HEK293T (cell line): ENCODE data around the gene LST1.

ENCODE experiments used
- CTCF ChIA-PET: fragments of 350-600 bp; formaldehyde crosslinking; extraction: SDS; loops from one replicate; lab custom pipeline; 2021; ENCODE audit warnings: antibody characterized with exemption, inconsistent platforms; lab: Yijun Ruan, JAX
- POLR2A ChIA-PET: fragments of 350-600 bp; formaldehyde crosslinking; extraction: SDS; loops from one replicate; lab custom pipeline; 2020; ENCODE audit warnings: antibody characterized with exemption, inconsistent platforms; lab: Yijun Ruan, JAX
- DNase-seq: peaks from one replicate; pipeline ENCODE4 v3.0.0; 2012; ENCODE audit warnings: mixed read lengths; ENCODE audit errors: extremely low spot score
- ARNT ChIP-seq: fragments of 450-650 bp; IDR thresholded peaks from 2 replicates; pipeline ENCODE4 v1.6.1; 2017; ENCODE audit warnings: mild to moderate bottlenecking
- BHLHE40 ChIP-seq: fragments of 450-650 bp; IDR thresholded peaks from 2 replicates; pipeline ENCODE4 v1.6.1; 2016; ENCODE audit warnings: mild to moderate bottlenecking, moderate library complexity, borderline replicate concordance
- CTBP1 ChIP-seq: fragments of 450-650 bp; IDR thresholded peaks from 2 replicates; pipeline ENCODE4 v1.6.1; 2016; ENCODE audit warnings: borderline replicate concordance
- ELF4 ChIP-seq: fragments of 450-650 bp; IDR thresholded peaks from 2 replicates; pipeline ENCODE4 v1.6.1; 2017; ENCODE audit warnings: antibody characterized with exemption
- FOXA1 ChIP-seq: fragments of 450-650 bp; IDR thresholded peaks from 2 replicates; pipeline ENCODE4 v1.6.1; 2016; ENCODE audit warnings: mild to moderate bottlenecking
- FOXK2 ChIP-seq: fragments of 450-650 bp; IDR thresholded peaks from 2 replicates; pipeline ENCODE4 v1.6.1; 2016; ENCODE audit warnings: mild to moderate bottlenecking
- FOXM1 ChIP-seq: fragments of 450-650 bp; IDR thresholded peaks from 2 replicates; pipeline ENCODE4 v1.6.1; 2017; ENCODE audit warnings: mild to moderate bottlenecking, borderline replicate concordance
- HDGF ChIP-seq: fragments of 450-650 bp; IDR thresholded peaks from 2 replicates; pipeline ENCODE4 v1.6.1; 2017; ENCODE audit warnings: antibody characterized with exemption, borderline replicate concordance
- L3MBTL2 ChIP-seq: fragments of 450-650 bp; conservative IDR thresholded peaks from 2 replicates; pipeline ENCODE4 v1.6.1; 2016; ENCODE audit warnings: mild to moderate bottlenecking
- LEF1 ChIP-seq: fragments of 450-650 bp; IDR thresholded peaks from 2 replicates; pipeline ENCODE4 v1.6.1; 2017; ENCODE audit warnings: mild to moderate bottlenecking, borderline replicate concordance
- NFRKB ChIP-seq: fragments of 450-650 bp; IDR thresholded peaks from 2 replicates; pipeline ENCODE4 v1.6.1; 2016; ENCODE audit warnings: mild to moderate bottlenecking, moderate library complexity
- PKNOX1 ChIP-seq: fragments of 450-650 bp; IDR thresholded peaks from 2 replicates; pipeline ENCODE4 v1.6.1; 2016
- SP1 ChIP-seq: fragments of 450-650 bp; IDR thresholded peaks from 2 replicates; pipeline ENCODE4 v1.6.1; 2017
- SUZ12 ChIP-seq: fragments of 450-650 bp; IDR thresholded peaks from 2 replicates; pipeline ENCODE4 v1.6.1; 2016; ENCODE audit warnings: mild to moderate bottlenecking
- TARDBP ChIP-seq: fragments of 450-650 bp; IDR thresholded peaks from 2 replicates; pipeline ENCODE4 v1.6.1; 2016
- ZNF384 ChIP-seq: fragments of 450-650 bp; IDR thresholded peaks from 2 replicates; pipeline ENCODE4 v1.6.1; 2016

Gene LST1

DNA sequence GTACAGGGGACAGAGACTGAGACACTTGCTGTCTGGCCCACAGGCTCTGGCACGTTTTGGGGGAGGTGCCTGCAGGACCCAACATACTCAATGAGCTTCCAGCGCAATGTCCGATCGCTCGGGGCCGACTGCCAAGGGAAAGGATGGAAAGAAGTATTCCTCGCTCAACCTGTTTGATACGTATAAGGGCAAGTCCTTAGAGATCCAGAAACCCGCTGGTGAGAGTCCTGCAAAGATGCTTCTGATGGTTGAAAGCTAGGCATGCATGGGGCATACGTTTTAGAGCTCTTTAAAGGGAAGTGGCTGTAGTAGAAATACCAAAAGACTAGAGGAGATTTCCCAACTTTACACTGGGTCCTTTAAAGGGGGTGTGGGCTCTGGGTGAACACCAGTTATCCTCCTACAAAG is 36.6 kb downstream of the LST1 start:
- POLR2A ChIA-PET = interaction anchor here (0.8 to 3.3 kb wide), 10 partner anchors 10 to 184 kb away, joined by 3 to 24 read pairs (median 7); partner anchors contain the start of genes ATP6V1G2, BAG6, C6orf47 and DDX39B

DNA sequence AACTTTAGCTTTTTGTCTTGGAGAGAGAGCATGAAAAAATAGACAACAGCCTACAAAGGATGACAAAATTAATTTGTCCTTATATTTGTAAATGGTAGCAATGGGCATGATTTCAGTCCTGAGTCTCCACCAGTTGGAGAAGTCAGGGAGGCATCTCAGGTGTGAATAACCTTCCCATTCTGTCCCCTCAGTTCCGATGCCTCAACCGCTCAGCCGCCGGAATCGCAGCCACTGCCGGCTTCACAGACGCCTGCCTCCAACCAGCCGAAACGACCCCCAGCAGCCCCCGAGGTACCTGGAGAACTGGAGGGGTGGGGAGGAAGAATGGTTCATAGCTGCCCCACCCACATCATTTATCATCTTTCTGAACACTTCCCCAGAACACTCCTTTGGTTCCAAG is 38.0 kb downstream of the LST1 start:
- ChIA-PET CTCF (no interaction called here), POLR2A (interaction anchor here (2.3 kb wide), 1 partner anchor 14 kb away, joined by 6 read pairs; no protein-coding TSS in a partner anchor)
- DNase-seq = no peak
- TF ChIP-seq TARDBP = no peak
- no peak for TF ChIP-seq ARNT
- TF ChIP-seq FOXM1 = no peak
- TF ChIP-seq ZNF384 = no peak
- no peak for TF ChIP-seq SP1
- no peak for TF ChIP-seq CTBP1
- TF ChIP-seq BHLHE40 = no peak
- TF ChIP-seq NFRKB = no peak
- TF ChIP-seq L3MBTL2 = no peak
- no peak for TF ChIP-seq ELF4
- no peak for TF ChIP-seq FOXK2
- TF ChIP-seq PKNOX1 = no peak
- no peak for TF ChIP-seq LEF1
- no peak for TF ChIP-seq FOXA1
- TF ChIP-seq SUZ12 = no peak
- TF ChIP-seq HDGF = no peak

More for the DNA sequence above, 36.6 kb downstream of the LST1 start:
- no peak for TF ChIP-seq TARDBP
- TF ChIP-seq ZNF384 = no peak
- TF ChIP-seq ARNT = no peak
- TF ChIP-seq HDGF = no peak
- CTCF ChIA-PET = interaction anchor here (0.7 to 1.1 kb wide), 2 partner anchors 38 to 76 kb away, joined by 3 to 4 read pairs; partner anchors contain the start of genes ATP6V1G2 and C6orf47
- no peak for DNase-seq

GRCh38 chr6:31626952-31627351 is 40.9 kb downstream of the LST1 start:
- no peak for DNase-seq
- ChIA-PET POLR2A (interaction anchor here (0.6 kb wide), 1 partner anchor 26 kb away, joined by 3 read pairs; the partner anchor contains the start of gene BAG6), CTCF (no interaction called here)
- TF ChIP-seq L3MBTL2 (no peak), FOXA1 (no peak), PKNOX1 (no peak), FOXK2 (no peak), ZNF384 (no peak), LEF1 (no peak), ELF4 (no peak), CTBP1 (no peak), ARNT (no peak), HDGF (no peak), NFRKB (no peak), FOXM1 (no peak), TARDBP (no peak), BHLHE40 (no peak), SP1 (no peak), SUZ12 (no peak)

GRCh38 chr6:31627690-31628287 is 41.7 kb downstream of the LST1 start:
- no peak for DNase-seq
- CTCF ChIA-PET = no interaction called here
- TF ChIP-seq LEF1 = no peak
- TF ChIP-seq BHLHE40 = no peak
- TF ChIP-seq ZNF384 = no peak
- TF ChIP-seq FOXA1 = no peak
- no peak for TF ChIP-seq ARNT
- no peak for TF ChIP-seq ELF4
- no peak for TF ChIP-seq NFRKB
- TF ChIP-seq FOXM1 = no peak
- TF ChIP-seq HDGF = no peak
- POLR2A ChIA-PET = interaction anchor here (1.1 to 1.3 kb wide), 2 partner anchors 9 to 10 kb away, joined by 3 read pairs; no protein-coding TSS in a partner anchor

GRCh38 chr6:31629014-31629413 is 42.9 kb downstream of the LST1 start:
- ChIA-PET POLR2A (interaction anchor here (1.0 to 1.7 kb wide), 3 partner anchors 10 to 23 kb away, joined by 3 to 6 read pairs (median 3); partner anchors contain the start of gene BAG6), CTCF (interaction anchor here (0.6 kb wide), 1 partner anchor 9 kb away, joined by 3 read pairs; no protein-coding TSS in a partner anchor)
- TF ChIP-seq HDGF = no peak
- no peak for TF ChIP-seq CTBP1
- no peak for TF ChIP-seq SP1
- no peak for TF ChIP-seq ELF4
- DNase-seq = no peak

DNA sequence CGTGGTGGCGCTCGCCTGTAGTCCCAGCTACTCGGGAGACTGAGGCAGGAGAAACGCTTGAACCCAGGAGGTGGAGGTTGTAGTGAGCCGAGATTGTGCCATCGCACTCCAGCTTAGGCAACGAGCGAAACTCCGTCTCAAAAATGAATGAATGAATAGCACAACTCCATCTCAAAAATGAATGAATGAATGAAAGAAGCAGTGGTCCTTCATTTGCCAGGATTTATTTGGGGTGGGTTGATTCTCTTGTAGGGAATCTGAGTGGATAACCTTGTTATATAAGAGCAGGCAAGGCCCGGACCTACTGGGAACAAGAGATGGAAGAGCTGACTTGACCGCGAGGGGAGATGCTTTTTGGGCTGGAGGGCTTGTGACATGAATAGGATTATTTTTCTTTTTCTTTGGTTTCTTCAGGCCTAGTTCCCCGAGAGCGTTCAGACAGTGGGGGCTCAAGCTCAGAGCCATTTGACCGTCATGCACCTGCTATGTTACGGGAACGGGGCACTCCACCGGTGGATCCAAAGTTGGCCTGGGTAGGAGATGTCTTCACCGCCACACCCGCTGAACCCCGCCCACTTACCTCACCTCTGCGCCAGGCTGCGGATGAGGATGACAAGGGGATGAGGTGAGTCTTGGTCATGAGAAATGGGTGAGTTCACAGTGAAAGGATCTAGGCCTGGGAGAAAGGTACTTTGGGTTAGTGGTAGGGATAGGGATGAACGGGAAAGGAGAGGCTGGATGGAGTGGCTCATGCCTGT is 44.3 kb downstream of the LST1 start:
- CTCF ChIA-PET = interaction anchor here (0.6 kb wide), 1 partner anchor 142 kb away, joined by 5 read pairs; no protein-coding TSS in a partner anchor
- POLR2A ChIA-PET = interaction anchor here (1.3 to 1.7 kb wide), 2 partner anchors 10 to 14 kb away, joined by 3 to 5 read pairs; no protein-coding TSS in a partner anchor
- TF ChIP-seq FOXM1 (no peak), L3MBTL2 (no peak), SP1 (no peak)
- no peak for DNase-seq
